ENCODE results near the gene DHRS12.

DHRS12 gene

GRCh38 chr13:51783428-51784094 lies 20.4 kb downstream of the DHRS12 start:
- H3K27me3 ChIP-seq = no peaks in the 10 kb centered on the region
- no peaks in the 10 kb centered on the region for H3K9me3 ChIP-seq
- TF ChIP-seq CTCF (IDR thresholded peaks at IDR 0.05; ENCODE audit: low read depth, low read length) = no peak
- no peaks in the 10 kb centered on the region for H3K36me3 ChIP-seq
- H3K4me3 ChIP-seq (ENCODE audit: low read depth, low read length) = no peak overlapping the region
- peaks cover 22% of the 10 kb centered on the region for H3K4me1 ChIP-seq
- no peak for DNase-seq

- Histone ChIP-seq H3K4me3 (ENCODE audit: low read depth, low read length) (no peak overlapping the region), H3K36me3 (no peaks in the 10 kb centered on the region), H3K27me3 (no peaks in the 10 kb centered on the region), H3K4me1 (peaks cover 17% of the 10 kb centered on the region), H3K9me3 (no peaks in the 10 kb centered on the region)
- TF ChIP-seq CTCF (IDR thresholded peaks at IDR 0.05; ENCODE audit: low read depth, low read length) = no peak
- no peak for DNase-seq
These were observed 21.8 kb downstream of the DHRS12 start for GRCh38 chr13:51782026-51782710.

GRCh38 chr13:51781246-51782022 lies 22.5 kb downstream of the DHRS12 start:
- Histone ChIP-seq H3K4me1 (peaks cover 9% of the 10 kb centered on the region), H3K4me3 (ENCODE audit: low read depth, low read length) (no peak overlapping the region), H3K27me3 (no peaks in the 10 kb centered on the region), H3K36me3 (no peaks in the 10 kb centered on the region), H3K9me3 (no peaks in the 10 kb centered on the region)
- peak; percentile 57 for DNase-seq
- TF ChIP-seq CTCF (IDR thresholded peaks at IDR 0.05; ENCODE audit: low read depth, low read length) = peak; percentile 64

GRCh38 chr13:51780099-51780498 lies 23.9 kb downstream of the DHRS12 start:
- Histone ChIP-seq H3K36me3 (no peaks in the 10 kb centered on the region), H3K4me3 (ENCODE audit: low read depth, low read length) (no peak overlapping the region), H3K9me3 (no peaks in the 10 kb centered on the region), H3K4me1 (peaks cover 1% of the 10 kb centered on the region; the same call in 1 of the 2 replicates), H3K27me3 (no peaks in the 10 kb centered on the region)
- no peak for TF ChIP-seq CTCF (IDR thresholded peaks at IDR 0.05; ENCODE audit: low read depth, low read length)
- no peak for DNase-seq

- TF ChIP-seq CTCF (IDR thresholded peaks at IDR 0.05; ENCODE audit: low read depth, low read length) = no peak
- Histone ChIP-seq H3K36me3 (no peaks in the 10 kb centered on the region), H3K27me3 (no peaks in the 10 kb centered on the region), H3K4me3 (ENCODE audit: low read depth, low read length) (no peak overlapping the region), H3K4me1 (no peaks in the 10 kb centered on the region), H3K9me3 (no peaks in the 10 kb centered on the region)
- DNase-seq = no peak
These were observed 25.6 kb downstream of the DHRS12 start for GRCh38 chr13:51778392-51778791.

Measured in BE2C (cell line).